GM10266 (cell line): ENCODE results near the gene FABP1.

Experiments
- DNase-seq: peaks from one replicate; pipeline ENCODE4 v3.0.0; 2012; ENCODE audit errors: extremely low spot score
- CTCF ChIP-seq: IDR thresholded peaks from 2 replicates; pipeline ENCODE4 v1.5.1; 2012; ENCODE audit warnings: mild to moderate bottlenecking, low read depth; ENCODE audit not compliant: control insufficient read depth, insufficient read depth; ENCODE audit errors: missing control alignments

Gene FABP1

GRCh38 chr2:88123164-88123974 is 4.5 kb downstream of the FABP1 start:
- no peak for TF ChIP-seq CTCF
- DNase-seq, result no peak

- no peak for DNase-seq
- TF ChIP-seq CTCF, result no peak
Measured at GRCh38 chr2:88122141-88122884, 5.5 kb downstream of the FABP1 start.

- no peak for TF ChIP-seq CTCF
Measured at GRCh38 chr2:88121678-88122077, 6.2 kb downstream of the FABP1 start.

GRCh38 chr2:88117973-88118372 is 9.9 kb downstream of the FABP1 start:
- no peak for TF ChIP-seq CTCF
- DNase-seq, result no peak

More at GRCh38 chr2:88121678-88122077, 6.2 kb downstream of the FABP1 start:
- no peak for DNase-seq

GRCh38 chr2:88116669-88117432 is 11.0 kb downstream of the FABP1 start:
- no peak for DNase-seq
- no peak for TF ChIP-seq CTCF

- no peak for TF ChIP-seq CTCF
- DNase-seq, result no peak
Measured at GRCh38 chr2:88115825-88116518, 11.9 kb downstream of the FABP1 start.
